ENCODE measurements around the gene GPC3.
A peak's percentile ranks its signal among the peaks of the same experiment; 100 is the strongest.

The GPC3 gene

GRCh38 chrX:133847340-133847994 is 137.9 kb downstream of the GPC3 start:
- DNase-seq (ENCODE audit: low read depth, low spot score), result no peak

DNA sequence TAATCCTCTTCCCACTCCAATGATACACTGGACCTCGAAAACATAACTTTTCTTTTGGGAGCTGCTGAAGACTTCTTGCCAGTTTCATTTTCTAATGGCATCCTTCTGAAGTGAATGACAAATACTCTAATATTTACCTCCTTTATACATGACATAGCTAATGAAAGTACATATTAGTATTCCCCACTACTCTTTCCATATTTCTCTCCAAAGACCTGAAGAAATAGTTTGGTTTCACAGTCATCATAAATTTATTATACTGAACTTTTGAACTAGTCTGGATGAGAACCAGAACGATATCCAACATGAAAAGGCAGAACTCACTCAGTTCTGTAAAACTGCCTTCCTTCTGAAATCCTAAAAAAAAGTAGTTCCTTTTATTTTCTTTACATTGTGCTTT is 139.1 kb downstream of the GPC3 start:
- DNase-seq (ENCODE audit: low read depth, low spot score), result no peak

DNA sequence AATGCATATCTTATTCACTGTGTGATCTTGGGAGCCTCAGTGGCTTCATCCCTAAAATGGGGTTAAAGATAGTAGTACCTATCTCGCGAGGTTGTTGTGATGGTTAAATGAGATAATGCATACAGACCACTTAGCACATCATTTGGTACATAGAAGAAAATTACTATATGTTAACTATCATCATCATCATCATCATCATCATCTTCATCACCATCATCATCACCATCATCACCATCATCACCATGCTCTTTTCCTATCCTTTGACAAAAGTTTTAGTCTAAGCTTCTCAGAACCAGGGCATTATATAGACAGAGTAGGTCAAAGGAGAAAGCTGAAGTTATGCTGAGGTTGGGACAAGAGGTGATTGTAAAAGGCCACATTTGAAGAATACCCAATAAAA is 145.0 kb downstream of the GPC3 start:
- DNase-seq (ENCODE audit: low read depth, low spot score), result no peak

DNA sequence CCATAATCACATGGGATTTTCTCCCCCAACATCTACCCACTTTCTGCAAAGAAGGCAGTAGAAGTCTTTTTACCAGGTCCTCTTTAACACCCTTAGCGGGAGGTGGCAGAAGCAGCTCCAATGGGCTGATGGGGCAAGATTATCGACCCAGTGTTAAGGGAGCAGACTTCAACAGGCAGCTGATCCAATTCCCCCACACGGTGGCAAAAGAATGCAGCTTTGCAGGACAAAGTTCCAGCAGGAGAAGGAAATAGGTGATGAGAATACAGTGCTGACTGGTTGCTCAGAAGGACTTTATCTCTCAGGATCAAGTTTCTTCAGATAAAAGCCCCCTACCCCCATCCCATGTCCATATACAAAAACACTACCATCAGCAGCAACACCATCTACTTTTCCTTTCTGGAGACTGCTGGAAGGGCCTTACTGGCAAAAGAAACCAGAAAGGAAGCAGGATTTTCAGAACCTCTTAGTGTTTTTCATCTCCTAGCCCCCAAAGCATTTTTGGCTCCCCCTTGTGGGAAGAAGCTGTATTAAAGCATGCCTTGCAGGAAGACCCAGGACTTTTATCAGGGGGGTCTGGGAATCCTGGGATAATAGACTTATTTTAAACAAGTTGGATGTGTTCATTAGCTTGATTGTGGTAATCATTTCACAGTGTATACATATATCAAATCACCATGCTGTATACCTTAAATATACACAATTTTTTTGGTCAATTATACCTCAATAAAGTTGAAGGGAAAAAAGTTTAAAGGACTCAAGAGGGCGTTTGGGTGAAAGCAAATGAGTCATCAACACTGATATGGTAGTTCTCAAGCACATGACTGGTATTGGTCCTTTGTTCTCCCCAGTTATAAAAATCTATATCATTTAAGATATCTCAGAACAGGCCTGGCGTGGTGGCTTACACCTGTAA is 146.4 kb downstream of the GPC3 start:
- peak; percentile 86 for DNase-seq (ENCODE audit: low read depth, low spot score)

GRCh38 chrX:133837091-133837490 is 148.3 kb downstream of the GPC3 start:
- no peak for DNase-seq (ENCODE audit: low read depth, low spot score)

GRCh38 chrX:133836561-133836960 is 148.8 kb downstream of the GPC3 start:
- DNase-seq (ENCODE audit: low read depth, low spot score), result no peak

- no peak for DNase-seq (ENCODE audit: low read depth, low spot score)
Observed at GRCh38 chrX:133834771-133835170, 150.6 kb downstream of the GPC3 start.

- no peak for DNase-seq (ENCODE audit: low read depth, low spot score)
Observed at GRCh38 chrX:133819546-133819945, 165.8 kb downstream of the GPC3 start.

DNA sequence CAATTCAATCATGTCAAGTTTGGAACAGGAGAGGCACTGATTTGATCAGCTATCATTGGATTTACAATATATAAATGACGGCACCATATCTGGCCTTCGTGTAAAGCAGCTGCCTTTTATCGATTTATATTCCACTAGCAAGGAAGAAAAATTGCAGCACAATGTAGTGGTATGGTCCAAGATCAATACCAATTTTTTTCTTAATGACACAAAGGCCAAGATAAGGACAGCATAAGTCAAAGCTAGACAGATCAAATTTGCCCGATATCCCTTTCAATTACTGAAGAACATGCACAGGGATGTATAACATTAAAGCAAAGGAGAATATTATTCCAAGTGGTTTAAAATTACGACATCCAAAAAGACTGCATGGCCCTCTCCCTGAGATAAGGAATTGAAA is 167.4 kb downstream of the GPC3 start:
- no peak for DNase-seq (ENCODE audit: low read depth, low spot score)

- no peak for DNase-seq (ENCODE audit: low read depth, low spot score)
Observed at GRCh38 chrX:133815496-133815895, 169.9 kb downstream of the GPC3 start.

DNA sequence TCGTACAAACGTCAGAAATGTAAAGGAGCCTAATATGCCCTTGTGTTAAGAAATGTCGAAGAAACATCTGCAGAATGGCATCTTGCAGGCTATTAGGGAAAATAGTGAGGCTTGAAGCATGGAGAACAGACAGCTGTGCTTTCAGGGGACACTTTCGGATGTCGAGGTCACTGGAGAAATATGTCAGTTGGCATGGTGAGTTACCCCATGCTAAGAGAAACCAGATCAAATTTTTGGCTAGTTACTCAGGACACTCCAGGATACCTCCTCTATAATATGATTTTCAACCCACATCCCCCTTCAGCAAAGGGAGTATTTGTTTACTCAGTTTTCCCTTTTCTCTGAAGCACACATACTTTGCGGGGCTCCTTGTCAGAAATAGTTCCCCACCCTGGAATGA is 171.4 kb downstream of the GPC3 start:
- no peak for DNase-seq (ENCODE audit: low read depth, low spot score)

DNA sequence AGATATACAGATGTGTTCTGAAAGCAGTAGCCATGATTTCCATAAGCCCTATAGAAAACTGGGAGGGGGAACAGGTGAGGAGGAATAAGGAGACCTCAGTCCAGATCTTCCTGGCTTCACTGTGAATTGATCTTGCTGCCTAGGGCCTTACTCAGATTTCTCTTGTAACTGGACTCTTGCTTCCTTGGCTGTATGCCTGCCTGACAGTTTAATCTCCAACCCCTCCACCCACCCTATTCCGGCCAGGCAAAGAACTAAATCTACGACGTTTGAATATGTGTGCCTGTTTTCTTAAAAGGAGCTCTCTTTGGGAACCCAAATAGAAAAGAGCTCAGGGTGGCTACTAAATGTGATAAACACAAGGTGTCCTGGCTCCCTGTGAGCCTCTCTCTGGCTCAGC is 173.0 kb downstream of the GPC3 start:
- peak; percentile 10 for DNase-seq (ENCODE audit: low read depth, low spot score)

- DNase-seq (ENCODE audit: low read depth, low spot score), result no peak
Observed at GRCh38 chrX:133810925-133811324, 174.5 kb downstream of the GPC3 start.

DNA sequence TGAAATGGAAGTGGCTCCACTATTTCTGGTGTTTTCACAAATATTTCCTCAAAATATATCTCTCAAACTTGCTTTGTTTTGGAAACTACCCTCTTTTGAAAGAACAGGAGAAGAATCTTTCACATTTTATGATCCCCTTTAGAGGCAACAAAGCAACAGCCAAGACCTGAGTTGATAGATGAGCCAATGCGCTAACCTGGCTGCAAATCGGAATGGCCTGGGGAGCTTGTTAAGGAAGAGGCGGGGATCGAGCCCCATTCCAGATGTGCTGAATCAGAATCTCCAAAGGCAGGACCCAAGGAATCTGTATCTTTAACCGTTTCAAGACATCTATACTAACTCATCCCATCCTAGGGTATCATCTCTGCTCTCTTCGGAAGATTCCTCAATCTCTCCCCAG is 181.3 kb downstream of the GPC3 start:
- DNase-seq (ENCODE audit: low read depth, low spot score), result no peak

- no peak for DNase-seq (ENCODE audit: low read depth, low spot score)
Observed at GRCh38 chrX:133796282-133796681, 189.1 kb downstream of the GPC3 start.

- DNase-seq (ENCODE audit: low read depth, low spot score), result peak; percentile 59
Observed at GRCh38 chrX:133794126-133794525, 191.3 kb downstream of the GPC3 start.

GRCh38 chrX:133793626-133794025 is 191.8 kb downstream of the GPC3 start:
- DNase-seq (ENCODE audit: low read depth, low spot score), result no peak

DNA sequence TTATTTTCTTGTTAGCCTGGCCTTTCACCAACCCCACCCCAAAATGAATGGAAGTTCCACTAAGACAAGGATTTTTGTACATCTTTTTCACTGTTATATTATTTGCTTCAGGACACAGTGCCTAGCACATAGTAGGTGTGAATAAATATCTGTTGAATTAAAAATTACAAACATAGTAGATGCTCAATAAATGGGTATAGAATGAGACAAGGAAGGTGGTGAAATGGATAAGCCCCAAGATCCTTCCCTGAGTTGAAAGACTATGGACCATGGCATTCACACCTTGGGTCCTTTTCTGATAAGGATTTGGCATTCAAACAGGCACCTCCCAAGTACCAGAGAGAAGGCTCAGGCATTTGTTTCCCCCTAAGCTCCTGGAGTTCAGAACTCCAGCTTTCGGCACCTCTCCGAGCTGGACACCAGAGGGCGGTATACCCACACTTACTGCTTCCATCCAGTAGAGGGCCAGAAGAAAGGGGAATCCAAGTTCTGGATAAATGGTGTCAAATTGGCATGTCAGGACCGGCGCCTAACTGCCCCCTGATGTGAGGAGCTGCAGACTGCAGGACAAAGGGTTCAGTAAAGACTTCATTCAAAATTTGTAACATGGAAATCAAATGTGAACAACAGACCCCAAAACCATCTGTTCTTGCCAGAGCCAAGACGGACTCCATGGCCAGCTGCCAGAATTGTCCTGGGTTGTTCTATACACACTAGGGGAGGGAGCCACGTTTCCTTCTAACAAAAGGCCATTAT is 193.0 kb downstream of the GPC3 start:
- peak; percentile 96 for DNase-seq (ENCODE audit: low read depth, low spot score)

GRCh38 chrX:133789829-133790228 is 195.6 kb downstream of the GPC3 start:
- no peak for DNase-seq (ENCODE audit: low read depth, low spot score)

DNA sequence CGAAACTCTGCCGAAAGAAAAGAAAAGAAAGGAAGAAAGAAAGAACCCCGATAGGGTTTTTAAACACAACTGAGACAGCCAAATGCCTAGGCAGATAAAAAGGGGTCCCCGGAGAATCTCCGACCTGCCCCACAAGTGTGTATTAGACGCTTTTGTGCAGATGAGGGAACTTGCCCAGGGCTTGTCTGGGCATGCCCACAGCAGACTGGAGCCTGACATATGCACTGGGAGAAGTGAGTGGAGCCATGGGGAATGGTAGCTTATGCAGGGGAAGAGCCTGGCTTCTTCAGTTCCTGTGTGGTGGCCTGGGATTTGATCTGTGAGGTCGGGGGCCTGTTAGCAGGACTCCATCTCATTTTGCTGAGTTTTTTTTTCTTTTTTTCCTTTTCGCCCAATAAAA is 199.0 kb downstream of the GPC3 start:
- no peak for DNase-seq (ENCODE audit: low read depth, low spot score)

DNA sequence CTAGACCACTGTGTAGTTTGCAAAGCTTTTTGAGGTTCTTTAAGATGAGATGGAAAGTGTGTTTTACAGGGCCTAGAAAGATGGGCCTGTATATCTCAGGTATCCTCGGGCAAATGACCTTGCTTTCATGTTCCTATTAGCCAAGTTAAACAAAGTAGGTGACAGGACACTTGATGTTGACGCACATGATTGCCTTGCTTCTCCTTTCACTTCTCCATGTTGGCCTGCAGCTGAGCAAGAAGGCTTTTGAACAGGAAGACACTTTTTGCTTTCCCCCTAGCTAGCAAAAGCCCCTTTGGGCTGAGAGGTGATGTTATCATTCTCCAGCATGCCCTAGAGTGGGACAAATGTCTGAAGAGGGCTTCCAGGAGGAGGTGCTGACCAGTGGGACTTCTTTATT is 202.1 kb downstream of the GPC3 start:
- no peak for DNase-seq (ENCODE audit: low read depth, low spot score)

DNA sequence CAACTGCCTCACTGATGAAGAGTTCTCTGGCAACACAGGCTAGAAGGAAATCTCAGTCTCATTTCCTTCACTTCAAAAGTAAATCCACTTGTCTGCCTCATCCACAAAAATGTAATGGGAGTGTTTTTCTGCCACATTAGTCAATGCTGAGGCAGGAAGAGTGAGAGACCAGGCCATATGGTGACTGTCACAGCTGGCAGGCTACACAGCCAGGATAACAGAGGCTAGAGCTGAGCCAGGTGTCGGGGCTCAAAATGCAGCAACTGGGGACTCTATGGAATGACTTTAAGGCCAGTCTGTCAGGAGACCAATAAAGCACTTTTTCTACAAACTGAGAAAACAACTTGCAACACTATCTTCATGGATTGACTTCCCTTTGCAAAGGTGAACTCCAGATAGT is 204.2 kb downstream of the GPC3 start:
- no peak for DNase-seq (ENCODE audit: low read depth, low spot score)
